Activated gamma-delta T cell treated with anti-CD3 and anti-CD28 coated beads, Interleukin-2, amount 50 U/mL, for 16 hours (primary cell): ENCODE data around the gene ANO3.

Source experiments
- DNase-seq: peaks from one replicate; pipeline ENCODE4 v3.0.0-alpha.2; 2020; ENCODE audit warnings: low read depth

The ANO3 gene

DNA sequence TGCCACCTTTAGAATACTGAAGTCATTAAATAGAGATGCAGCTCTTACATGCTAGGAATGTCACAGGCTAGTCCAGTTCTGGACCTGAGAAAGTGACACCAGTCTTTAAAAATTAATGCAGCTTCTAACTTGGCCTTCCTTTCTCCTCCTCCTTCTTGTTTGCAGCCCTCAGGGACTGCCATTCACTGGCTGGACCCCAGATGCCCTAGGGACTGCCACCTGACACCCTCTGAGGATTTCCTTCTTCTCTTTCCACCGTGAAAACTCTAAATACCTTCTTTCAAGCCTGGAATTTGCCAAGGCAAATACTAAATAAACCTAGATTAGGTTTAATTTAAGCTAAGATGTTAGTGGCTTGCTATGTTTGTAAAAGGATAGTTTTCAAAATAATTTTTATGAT, 161.7 kb downstream of the ANO3 start:
- DNase-seq: no peak

DNA sequence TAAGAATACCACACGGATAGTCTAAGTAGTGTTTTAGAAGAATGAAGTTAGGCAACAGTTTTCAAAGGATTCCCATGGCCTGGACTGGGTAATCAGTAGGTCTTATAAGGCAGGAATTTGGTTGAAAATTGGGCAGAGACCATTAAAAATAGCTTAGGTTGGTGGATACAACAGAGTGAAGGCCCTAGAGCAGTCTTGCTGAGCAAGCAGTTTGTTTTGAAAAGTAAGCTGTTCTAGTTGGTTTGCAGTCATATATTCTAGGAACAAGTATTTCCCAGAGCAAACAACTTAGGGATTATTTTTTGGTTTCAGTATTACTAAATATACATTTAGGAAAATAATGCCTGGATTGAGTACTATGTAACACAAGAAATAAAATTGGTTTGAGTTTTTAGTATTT, 175.3 kb downstream of the ANO3 start:
- no peak for DNase-seq

DNA sequence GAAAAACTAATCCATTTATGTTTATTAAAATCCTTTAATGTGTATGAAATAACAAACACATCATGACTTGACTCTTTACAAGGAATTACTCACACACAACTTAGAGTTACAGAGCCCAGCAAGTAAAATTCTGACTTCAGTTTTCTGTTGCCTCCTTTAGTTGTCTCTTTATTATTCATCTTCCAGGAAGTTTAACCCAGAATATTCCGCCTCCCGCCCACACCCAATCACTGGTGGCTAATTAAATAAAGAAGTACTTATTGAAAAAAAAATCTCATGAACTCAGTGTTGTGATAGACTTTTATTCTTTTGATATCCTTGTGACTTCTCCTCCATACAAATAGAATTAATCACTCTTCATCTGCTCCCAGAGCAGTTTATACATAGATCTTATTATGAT, 178.2 kb downstream of the ANO3 start:
- no peak for DNase-seq

DNA sequence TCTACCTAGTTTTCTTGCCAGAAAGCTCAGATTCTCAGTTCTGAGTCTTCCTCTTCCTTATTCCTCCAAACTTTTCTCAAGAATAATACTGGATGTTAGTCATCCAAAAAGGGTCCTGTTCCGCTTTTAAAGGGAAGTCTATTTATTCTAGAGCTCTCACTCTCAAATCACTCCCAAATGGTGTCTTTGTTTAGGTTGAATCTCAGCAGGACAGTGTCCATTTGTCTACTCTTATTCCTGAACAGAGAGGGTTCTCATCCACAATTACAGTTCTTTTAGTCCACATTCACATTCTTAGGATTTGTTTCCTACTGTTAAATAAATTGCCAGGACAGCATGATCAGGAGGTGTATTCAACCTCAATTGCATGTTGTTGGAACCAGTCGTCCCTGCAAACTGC, 178.8 kb downstream of the ANO3 start:
- no peak for DNase-seq

DNA sequence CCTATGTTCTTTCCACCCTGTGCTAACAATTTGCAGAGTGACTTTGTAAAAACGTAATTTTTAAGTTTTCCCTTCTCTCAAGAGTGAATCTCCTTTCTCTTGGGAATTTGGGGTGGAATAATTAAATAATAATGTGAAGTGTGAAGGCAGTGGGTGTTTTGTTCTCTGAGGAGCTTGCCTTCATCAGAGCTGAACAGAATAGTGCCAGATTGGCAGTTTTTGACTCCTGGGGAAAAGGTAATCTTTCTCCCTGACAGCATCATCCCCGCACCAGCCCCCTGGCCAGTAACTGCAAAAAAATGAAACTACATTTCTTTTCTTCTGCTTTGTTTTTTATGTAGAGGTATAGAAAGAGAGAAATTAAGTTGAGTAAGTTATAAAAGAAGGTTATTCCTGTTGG, 180.3 kb downstream of the ANO3 start:
- DNase-seq: no peak

DNA sequence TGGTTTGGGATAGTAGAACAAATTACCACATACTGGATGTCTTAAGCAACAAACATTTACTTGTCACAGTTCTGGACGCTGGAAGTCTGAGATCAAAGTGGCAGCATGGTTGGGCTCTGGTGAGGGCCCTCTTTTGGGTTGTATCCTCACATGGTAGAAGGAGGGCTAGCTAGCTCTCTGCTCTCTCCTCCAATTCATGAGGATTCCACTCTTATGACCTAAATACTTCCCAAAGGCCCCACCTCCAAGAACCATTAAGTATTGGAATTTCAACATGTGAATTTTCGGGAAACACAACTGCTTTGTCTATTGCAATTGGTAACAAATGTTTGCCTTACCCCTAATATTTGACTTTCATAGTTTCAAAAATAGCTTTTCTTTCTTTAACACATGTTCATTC, 187.5 kb downstream of the ANO3 start:
- DNase-seq: no peak

DNA sequence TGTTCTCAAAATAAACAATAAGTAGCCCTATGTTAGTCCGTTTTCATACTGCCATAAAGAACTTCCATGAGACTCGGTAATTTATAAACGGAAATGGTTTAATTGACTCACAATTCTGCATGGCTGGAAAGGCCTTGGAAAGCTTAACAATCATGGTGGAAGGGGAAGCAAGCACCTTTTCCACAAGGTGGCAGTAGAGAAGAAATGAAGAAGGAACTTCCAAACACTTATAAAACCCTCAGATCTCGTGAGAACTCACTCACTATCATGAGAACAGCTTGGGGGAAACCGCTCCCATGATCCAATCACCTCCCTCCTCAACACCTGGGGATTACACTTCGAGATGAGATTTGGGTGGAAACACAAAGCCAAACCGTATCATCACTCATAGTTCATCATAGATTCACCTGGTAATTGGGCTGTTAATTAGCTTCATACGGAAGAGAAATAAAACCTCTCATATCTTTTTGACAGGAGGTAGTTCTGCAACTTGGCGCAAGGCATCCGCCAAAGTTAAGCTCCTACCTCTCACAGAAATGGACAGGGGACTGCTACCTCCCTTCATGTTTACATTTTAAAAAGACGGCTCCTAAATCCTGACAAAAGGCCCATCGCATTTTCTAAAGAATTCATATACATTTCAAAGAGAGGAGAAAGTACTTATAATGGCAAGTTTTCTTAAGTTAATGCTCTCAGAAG, 191.1 kb downstream of the ANO3 start:
- DNase-seq: no peak

DNA sequence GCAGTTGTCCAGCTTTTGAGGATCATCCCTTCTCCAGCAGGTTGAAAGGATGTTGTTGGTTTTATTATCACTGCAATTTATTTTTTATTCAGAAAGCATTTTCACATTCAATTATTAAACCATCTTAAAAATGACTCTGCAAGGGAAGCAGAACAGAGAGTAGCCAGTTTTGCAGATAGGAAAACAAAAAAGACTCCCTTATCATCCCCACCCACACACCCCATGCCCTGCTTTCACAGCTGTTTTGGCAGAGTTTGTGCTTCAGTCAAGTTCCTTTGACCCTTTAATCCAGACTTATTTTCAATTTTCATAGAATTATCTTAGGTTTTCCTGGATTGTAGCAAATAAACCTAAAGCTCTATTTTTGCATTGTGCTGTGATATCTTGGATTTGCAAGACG, 195.8 kb downstream of the ANO3 start:
- DNase-seq: no peak

DNA sequence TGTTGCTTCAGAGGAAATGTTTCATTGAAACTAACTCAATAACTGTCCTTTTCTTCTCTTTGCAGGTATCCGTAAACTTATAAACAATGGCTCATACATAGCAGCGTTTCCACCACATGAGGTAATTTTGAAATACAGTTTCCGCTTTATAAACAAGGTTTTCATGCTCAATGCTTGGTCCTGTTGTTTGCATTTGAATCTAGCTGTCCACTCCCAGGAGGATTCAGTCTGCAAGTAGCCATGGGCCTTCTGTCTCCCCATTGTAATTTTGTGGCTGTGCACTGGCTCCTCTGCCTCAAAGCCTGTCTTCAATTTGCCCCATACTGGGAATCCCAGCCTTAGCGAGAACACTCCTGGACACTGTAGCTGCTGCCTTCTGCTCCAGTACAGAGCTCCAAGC, 205.4 kb downstream of the ANO3 start:
- DNase-seq: no peak

DNA sequence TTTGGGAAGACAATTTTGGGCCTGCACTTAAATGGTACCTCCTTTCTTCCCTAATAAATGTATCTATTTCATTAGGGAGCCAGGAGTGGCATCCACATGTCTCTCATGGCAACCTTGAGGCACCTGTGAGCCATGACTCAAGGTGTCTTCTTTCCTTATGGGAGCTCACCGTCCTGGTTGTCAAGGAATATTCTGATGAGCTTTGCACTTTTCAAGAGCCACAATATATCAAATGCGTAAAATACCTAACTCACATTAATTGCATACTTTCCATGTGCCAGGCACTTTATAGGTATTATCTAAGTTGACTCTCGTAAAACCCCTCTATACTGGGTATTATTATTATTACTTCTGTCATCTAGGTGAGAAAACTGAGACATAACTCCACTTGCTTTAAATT, 207.6 kb downstream of the ANO3 start:
- no peak for DNase-seq

DNA sequence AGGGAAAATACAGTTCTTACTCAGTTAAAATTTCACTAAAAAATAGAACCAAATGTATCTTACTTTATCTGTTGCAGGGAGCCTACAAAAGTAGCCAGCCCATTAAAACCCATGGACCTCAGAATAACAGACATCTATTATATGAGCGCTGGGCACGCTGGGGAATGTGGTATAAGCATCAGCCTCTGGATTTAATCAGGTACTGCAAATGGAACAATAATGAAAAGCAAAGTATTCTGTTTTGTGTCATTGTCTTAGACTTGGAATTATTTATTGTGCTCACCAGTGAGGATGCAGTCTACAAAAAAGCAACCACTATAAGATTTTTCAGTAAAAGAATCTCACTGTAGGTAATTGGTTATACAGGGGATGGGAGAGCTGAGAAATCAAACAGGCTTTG, 209.9 kb downstream of the ANO3 start:
- DNase-seq: no peak

DNA sequence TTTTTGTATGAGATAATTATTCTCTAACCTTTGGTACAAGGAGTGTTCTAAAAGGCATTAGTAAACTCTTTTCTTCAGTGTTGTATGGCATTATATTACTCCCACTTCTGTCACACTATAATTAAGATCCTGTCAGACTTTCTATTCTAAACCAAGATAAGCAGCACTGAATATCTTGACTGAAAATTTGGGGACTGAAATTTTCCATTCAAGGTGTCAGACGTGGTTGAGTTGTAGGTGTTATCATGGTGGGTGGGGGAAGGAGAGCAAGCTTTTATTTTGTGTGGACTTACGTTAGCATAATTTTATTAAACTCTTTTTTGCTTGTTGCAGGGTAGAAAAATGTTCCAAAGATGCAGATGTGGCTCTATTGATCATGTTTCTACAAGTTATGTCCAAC, 217.2 kb downstream of the ANO3 start:
- DNase-seq: no peak

DNA sequence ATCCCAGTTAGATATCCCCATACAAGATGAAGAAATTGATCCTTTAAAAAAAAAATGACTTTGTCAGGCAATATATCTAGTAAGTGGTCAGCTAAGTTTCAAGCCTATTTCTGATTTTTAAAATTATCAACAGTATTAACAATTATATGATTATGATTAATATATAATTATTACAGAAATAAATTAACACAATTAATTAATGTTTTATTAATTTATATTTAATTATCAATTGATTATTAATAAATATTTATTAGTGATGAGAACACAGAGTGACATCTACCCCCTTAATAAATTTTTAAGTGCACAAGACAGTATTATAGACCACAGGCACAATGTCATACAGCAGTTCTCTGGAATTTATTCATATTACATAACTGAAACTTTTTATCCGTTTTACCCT, 218.1 kb downstream of the ANO3 start:
- no peak for DNase-seq

DNA sequence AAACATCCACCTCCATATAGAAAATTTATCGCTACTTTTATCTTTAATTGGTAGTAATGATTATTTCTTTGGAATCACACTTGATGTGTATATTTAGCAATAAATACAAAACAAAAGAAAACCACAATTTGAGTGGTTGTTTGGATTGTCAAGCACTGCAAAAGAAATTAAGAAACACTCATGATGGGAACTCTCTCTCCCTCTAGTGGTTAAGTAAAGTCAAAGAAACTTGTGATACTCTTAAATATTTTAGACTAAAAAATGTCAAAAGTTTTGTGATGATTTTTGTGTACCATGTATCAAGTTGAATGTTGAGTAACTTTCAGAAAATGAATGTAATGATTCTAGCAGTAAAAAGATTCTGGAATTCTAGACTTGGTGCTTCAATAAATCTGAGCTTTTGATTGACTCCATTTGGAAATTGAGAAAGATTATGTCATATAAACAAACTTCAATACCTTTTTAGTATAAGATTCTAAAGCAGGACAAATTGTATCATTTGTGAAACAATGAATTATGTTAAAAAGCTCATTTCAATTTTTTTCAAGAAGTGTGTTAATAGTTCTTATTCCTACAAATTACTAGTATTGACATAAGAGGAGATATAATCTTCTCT, 219.4 kb downstream of the ANO3 start:
- DNase-seq: no peak

DNA sequence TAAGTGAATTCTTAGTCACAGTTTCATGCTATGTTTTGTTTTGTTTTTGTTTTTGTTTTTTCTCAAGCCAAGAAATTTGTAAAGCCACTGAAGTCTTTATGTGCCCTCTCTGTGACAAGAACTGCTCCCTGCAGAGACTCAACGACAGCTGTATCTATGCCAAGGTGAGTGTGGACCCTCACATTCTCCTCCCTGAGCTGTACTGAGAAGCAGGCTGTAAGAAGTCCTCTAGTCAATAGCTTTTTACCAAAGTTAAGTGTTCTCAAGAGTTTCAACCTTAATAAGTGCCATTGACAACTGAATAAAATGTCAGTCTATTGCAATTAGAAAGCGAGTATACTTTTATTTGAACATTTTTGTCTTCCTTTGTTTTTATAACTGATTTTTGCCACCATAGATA, 221.3 kb downstream of the ANO3 start:
- no peak for DNase-seq

DNA sequence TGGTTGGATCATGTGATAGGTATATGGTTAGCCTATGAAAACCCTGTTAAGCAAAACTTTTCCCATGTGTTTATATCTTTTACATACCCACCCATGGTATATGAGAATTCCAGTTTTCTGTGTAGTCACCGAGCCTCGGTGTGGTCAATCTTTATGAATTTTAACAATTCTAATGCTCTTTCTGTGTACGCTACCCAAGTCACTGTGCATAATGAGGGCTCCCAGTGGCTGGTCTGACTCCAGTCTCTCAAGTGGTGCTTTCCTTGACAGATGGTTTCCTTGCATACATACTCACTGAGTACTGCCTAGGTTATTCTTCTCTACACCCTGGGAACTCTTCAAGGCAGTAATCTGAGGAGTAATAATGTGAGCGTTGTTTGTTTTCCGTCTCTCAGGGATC, 222.5 kb downstream of the ANO3 start:
- no peak for DNase-seq

DNA sequence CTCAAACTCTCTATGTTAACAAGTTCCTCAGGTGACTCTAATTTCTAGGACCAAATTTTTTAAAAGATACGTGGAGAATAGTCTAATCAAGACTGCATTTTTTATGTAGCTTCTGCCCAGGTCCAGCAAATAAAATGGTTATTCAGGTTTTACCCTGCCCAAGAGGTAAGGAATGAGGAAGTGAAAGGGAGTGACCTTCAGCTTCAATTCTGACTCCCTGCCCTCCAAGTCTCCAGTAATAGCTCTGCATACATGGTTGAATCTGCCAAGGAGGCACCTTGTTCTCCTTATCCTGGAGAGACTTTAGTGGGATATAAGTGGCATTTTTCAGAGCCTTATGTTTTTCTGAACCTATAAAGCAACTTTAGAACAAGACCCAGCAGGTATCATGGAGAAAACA, 224.7 kb downstream of the ANO3 start:
- no peak for DNase-seq

DNA sequence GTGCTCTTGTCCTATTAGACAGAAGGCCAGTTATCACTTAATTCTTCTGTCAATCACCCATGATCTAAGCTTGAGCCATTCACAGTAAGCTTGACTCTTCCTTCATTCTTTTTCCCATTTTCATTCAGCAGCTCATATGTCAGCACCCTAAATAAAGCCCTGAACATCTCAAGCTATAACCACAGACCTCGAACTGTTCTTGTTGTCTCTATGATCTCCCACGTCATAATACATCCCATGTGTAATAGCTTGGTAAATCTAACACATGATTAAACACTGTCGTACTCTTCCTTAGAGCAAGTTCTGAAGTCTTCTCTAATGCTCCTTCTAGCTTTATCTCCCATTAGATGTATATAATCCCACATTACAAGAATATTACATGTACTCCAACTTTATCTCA, 225.7 kb downstream of the ANO3 start:
- DNase-seq: no peak

DNA sequence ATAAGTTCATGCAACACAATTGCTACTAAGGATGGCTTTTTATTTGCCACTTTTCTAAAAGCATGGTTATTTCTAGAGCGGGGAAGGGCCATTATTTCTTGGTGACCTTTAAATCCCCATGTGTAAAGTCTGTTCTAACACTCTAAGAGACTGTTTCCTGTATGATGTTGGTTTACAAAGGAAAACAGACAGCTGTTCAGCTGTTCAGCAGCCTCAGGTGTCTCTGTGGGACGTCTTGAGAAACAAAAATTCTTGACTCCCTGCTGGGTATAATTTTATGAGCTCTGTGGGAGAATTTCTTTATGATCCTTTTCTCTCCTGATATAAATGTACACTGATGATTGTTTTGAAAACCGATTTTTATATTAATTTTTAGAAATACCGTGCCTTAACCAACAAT, 226.3 kb downstream of the ANO3 start:
- no peak for DNase-seq

DNA sequence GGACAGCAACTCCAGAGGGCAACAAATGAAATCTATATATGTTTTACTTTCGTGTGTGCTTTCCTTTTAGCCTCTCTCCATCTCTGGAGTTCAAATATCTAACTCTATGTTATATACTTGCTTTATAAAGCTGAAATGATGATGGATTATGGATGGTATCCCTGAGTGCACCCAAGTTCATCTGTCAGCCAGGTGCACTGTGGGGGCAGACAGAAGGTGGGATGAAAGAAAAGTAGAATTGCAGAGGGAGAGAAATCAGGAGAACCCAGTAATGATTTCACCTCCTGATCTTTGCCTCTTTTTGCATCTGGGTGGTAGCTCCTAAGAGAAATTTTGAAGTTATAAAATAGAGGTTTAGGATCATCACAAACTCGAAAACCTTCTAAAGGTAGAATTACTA, 237.7 kb downstream of the ANO3 start:
- no peak for DNase-seq

DNA sequence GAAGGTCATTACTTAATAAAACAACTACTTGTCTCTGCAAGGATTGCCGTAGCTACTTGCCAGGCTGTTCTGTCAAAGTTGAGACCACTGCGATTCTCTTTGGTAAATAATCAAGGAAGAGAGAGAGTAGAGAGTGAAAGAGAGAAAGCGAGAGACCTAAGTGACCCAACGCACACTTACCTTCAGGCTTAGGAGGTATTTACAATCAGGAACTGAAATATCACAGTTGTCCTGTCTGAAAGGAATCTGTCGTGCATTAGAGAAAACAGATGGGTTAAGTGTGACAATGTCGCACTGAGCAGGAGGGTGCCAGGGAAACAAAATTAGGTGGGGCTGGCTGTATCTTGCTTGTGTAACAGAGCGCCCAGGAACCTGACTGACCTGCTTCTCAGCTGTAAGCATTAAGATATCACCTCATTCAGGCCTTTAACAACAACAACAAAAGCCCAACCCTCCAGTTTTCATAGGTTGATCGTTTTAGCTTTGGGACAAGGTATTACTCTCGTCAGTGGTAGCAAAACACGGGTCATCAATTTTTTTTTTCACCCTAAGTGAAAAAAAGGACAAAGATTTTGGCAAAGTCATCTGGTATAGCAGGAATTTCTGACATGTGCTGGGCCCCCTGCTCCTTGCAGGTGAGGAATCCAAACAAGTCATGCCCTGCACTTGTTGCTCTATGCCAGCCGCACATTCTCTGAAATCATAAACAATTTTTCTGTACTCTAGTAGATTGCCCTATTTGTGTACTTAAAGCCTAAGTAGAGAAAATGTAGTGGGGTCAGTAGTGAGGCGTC, 240.1 kb downstream of the ANO3 start, which contains the start of gene MUC15:
TSS of gene MUC15 (minus strand) at position 403 of the 794 bp plus-strand sequence. CDS start 5,169 bp downstream, outside the sequence.
- DNase-seq: no peak

DNA sequence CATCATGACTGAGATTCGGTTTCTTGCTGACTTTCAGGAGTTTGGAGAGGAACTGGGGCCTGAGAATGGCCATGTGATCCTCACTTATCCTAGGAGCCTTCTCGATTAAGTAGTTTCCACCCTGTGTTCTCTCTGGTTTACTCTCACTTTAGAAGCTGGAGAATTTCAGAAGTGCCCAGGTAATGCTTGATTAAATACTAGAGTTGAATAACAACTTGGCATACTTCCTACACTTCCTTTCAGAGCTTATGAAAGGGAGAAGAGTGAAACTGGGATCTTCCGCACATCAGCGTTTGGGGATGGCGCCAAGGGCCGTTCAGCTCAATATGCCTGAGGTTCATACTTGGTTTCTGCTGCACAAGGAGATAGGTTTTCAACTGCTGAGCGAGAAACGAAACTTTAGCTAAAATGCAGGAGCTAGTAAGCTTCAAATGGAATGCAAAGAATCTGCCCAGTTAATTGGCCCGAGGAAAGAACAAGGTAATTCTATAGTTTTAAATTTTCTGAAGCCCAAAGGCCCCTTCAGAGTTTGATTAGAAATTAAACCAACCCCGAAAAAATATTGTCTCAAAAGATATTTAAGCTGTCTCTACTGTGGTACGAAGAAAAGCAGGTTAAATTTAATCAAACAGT, 241.0 kb downstream of the ANO3 start:
- no peak for DNase-seq

DNA sequence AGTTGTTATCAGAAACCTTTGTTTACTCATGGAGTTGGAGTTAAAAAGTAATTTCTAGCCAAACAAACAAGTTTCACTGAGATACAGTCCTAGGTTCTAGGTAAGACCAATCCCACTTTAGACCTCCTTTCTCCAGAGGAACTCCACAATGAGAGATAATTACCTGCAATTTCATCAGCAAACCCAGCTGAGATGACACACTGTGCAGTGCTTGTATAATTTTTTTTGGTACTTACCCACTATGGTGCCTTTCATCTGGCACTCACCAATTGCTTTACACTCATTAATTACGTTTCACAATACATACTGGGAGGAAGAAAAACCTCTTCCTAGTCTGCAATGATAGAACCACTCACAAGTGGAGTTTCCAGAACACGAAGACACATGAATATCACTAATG, 242.0 kb downstream of the ANO3 start:
- no peak for DNase-seq
